ENCODE measurements around the gene MACROD2. TPM values are rescaled to one million over a fixed set of nuclear protein-coding genes. Genes with fewer than 3 reads are reported as not detected.

The MACROD2 gene
- total RNA-seq, 1 experiment from 2014 or later, result 1.6 TPM

DNA sequence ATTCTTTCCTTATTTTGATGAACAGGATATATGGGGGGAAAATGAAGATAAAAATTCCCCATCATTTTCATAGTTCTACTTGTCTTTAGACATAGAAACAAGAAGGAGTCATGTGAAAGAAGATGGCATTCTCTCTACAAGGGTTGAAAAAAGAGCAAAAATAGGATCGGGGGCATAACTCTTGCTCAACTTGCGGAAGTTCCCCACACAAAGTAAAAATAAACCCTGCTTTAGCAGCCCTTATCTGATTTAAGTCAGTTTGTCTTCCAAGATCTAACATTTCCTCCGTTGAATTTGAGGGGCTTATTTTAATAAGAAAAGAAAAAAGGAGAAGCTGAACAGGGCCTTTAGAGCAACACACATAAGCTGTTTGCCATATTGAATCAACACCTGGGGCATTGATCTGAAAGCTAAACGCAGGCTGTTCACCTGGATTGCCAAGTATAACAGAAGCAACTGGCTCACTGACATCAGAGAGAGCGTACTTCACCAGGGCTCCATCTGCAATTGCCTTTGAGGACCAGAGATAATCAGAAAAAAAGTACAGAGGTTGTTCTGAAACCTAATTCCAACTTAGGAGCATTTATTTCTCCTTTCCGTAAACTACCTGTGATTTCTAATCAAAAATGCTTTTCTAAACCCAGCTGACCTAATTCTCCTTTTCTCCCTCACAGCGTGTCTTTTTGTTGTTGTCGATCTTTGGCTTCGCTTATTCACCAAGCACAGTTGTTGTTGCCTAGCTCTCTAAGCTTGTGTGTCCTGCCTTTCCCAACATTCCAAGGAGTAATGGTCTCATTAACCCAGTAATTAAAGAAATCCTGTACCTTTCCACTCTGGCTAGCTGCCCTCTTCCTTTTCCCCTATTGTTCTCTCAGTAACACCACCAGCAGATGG, 2010.0 kb downstream of the MACROD2 start:
- Histone ChIP-seq H3K18ac (ENCODE audit: insufficient read length, low read depth, low read length) (no peak overlapping the region), H4K8ac (replicated peaks; ENCODE audit: insufficient read length, low read depth, low read length) (no peak overlapping the region), H3K56ac (ENCODE audit: insufficient read length, low read depth, low read length) (no peak overlapping the region), H3K79me2 (ENCODE audit: insufficient read depth, low read length) (no peaks in the 10 kb centered on the region), H2AFZ (ENCODE audit: low read length) (no peak overlapping the region), H3K14ac (ENCODE audit: insufficient read depth, low read length) (no peak overlapping the region), H2BK12ac (ENCODE audit: insufficient read length, low read depth, low read length) (no peak overlapping the region), H2AK5ac (ENCODE audit: insufficient read length, low read length) (no peak overlapping the region), H2BK20ac (ENCODE audit: low read depth, low read length, poor library complexity, severe bottlenecking) (no peak overlapping the region), H3K9me3 (ENCODE audit: control insufficient read depth, low read depth, low read length) (no peaks in the 10 kb centered on the region), H3K9ac (ENCODE audit: extremely low read depth, insufficient read length, low read length) (no peak overlapping the region), H3K79me1 (ENCODE audit: insufficient read depth, low read depth, low read length, poor library complexity, severe bottlenecking) (no peaks in the 10 kb centered on the region), H3K4me1 (ENCODE audit: insufficient read depth, low read length) (peaks cover 4% of the 10 kb centered on the region; the same call in 1 of the 2 replicates), H3K23ac (ENCODE audit: insufficient read length, low read depth, low read length) (no peak overlapping the region), H4K5ac (ENCODE audit: insufficient read length, low read depth, low read length) (no peak overlapping the region), H3K4me2 (ENCODE audit: insufficient read depth, insufficient read length, low read length) (no peak overlapping the region), H3K23me2 (ENCODE audit: insufficient read length, low read depth, low read length, poor library complexity, severe bottlenecking) (no peaks in the 10 kb centered on the region), H3K27me3 (ENCODE audit: insufficient read depth, low read length) (no peaks in the 10 kb centered on the region), H2BK15ac (ENCODE audit: low read depth, low read length) (no peak overlapping the region), H2BK120ac (ENCODE audit: low read depth, low read length, poor library complexity, severe bottlenecking) (no peak overlapping the region), H3T11ph (ENCODE audit: low read length) (no peak overlapping the region), H2BK5ac (ENCODE audit: insufficient read length, low read length) (no peak overlapping the region), H3K27ac (ENCODE audit: insufficient read length, low read depth, low read length) (no peak overlapping the region), H3K4ac (ENCODE audit: low read depth, low read length) (no peak overlapping the region), H4K91ac (ENCODE audit: insufficient read length, low read depth, low read length) (no peak overlapping the region), H4K20me1 (ENCODE audit: control insufficient read depth, insufficient read depth, insufficient read length) (no peaks in the 10 kb centered on the region)
- WGBS (ENCODE audit: extremely low coverage, insufficient read length, low lambda C conversion rate), result no CpG with 5 or more reads among the region's 9 CpGs
- Mint-ChIP-seq H3K36me3 (ENCODE audit: insufficient read depth in 1 of 3, low read depth in 3 of 3) (no peaks in the 10 kb centered on the region; a peak in 1 of 7 replicates), H3K4me1 (peaks cover 37 to 40% of the 10 kb centered on the region in 2 experiments), H3K9me3 (no peaks in the 10 kb centered on the region), H3K27me3 (ENCODE audit: low read depth) (no peaks in the 10 kb centered on the region), H3K27ac (peak overlapping the region; percentile 73 to 94 (median 74)), H3K4me3 (no peak overlapping the region; a peak in 1 of 5 replicates)
- TF ChIP-seq, protein P1, sequence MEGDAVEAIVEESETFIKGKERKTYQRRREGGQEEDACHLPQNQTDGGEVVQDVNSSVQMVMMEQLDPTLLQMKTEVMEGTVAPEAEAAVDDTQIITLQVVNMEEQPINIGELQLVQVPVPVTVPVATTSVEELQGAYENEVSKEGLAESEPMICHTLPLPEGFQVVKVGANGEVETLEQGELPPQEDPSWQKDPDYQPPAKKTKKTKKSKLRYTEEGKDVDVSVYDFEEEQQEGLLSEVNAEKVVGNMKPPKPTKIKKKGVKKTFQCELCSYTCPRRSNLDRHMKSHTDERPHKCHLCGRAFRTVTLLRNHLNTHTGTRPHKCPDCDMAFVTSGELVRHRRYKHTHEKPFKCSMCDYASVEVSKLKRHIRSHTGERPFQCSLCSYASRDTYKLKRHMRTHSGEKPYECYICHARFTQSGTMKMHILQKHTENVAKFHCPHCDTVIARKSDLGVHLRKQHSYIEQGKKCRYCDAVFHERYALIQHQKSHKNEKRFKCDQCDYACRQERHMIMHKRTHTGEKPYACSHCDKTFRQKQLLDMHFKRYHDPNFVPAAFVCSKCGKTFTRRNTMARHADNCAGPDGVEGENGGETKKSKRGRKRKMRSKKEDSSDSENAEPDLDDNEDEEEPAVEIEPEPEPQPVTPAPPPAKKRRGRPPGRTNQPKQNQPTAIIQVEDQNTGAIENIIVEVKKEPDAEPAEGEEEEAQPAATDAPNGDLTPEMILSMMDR (conservative IDR thresholded peaks at IDR 0.05), result no peak
- no peak for DNase-seq

Measured in H9 (cell line).